Measurements from ENCODE around the gene MTHFD2. TPM values are rescaled to one million over a fixed set of nuclear protein-coding genes. Genes with fewer than 3 reads are reported as not detected.

The MTHFD2 gene
- total RNA-seq, 5 donors from 2014 or later (not counting 1 experiment from before 2014, with no cell fraction given) = 26.3 to 59.3 (median 47.9) TPM

- DNase-seq (no peak), ATAC-seq (replicated peaks in 1 of 4) (no peak)
- Histone ChIP-seq H3K27ac (ENCODE audit: low read length) (no peak overlapping the region), H3K4me1 (ENCODE audit: control insufficient read depth in 1 of 2, extremely low read depth in 1 of 2, insufficient read depth in 2 of 2, low read length in 2 of 2) (peaks cover 0 to 4% of the 10 kb centered on the region in 2 experiments), H3K36me3 (ENCODE audit: control insufficient read depth in 2 of 2, extremely low read depth in 1 of 2, insufficient read depth in 1 of 2, low read length in 1 of 2) (peaks cover 0 to 2% of the 10 kb centered on the region in 2 donors), H3K27me3 (replicated peaks in 1 of 2; ENCODE audit: control insufficient read depth in 2 of 2, extremely low read depth in 1 of 2, insufficient read depth in 2 of 2, low read length in 1 of 2) (no peaks in the 10 kb centered on the region), H3K9me3 (no peaks in the 10 kb centered on the region), H3K4me3 (ENCODE audit: control insufficient read depth in 1 of 2, extremely low read depth in 1 of 2, low read length in 1 of 2) (no peak overlapping the region)
- H3K36me3 Mint-ChIP-seq = peaks cover 14% of the 10 kb centered on the region
- H3K27me3 Mint-ChIP-seq = no peaks in the 10 kb centered on the region
- no peak overlapping the region for H3K4me3 Mint-ChIP-seq
- ChIA-PET POLR2A (no interaction called here), CTCF (interaction anchor here in 1 of 2 donors (2.0 kb wide), 1 partner anchor 83 kb away, joined by 7 read pairs; no protein-coding TSS in a partner anchor)
- H3K9me3 Mint-ChIP-seq = no peaks in the 10 kb centered on the region
- WGBS (ENCODE audit: insufficient coverage) = no CpG with 5 or more reads among the region's 10 CpGs
- H3K4me1 Mint-ChIP-seq = peaks cover 3 to 6% (median 6%) of the 10 kb centered on the region in 3 donors
- no peak overlapping the region for H3K27ac Mint-ChIP-seq
These were observed 53.6 kb downstream of the MTHFD2 start for GRCh38 chr2:74252036-74252435.

GRCh38 chr2:74252862-74253261, 54.4 kb downstream of the MTHFD2 start:
- ChIA-PET CTCF (interaction anchor here in 1 of 2 donors (1.7 to 2.0 kb wide), 2 partner anchors 82 to 139 kb away, joined by 4 to 7 read pairs; no protein-coding TSS in a partner anchor), POLR2A (no interaction called here)
- Histone ChIP-seq H3K36me3 (ENCODE audit: control insufficient read depth in 2 of 2, extremely low read depth in 1 of 2, insufficient read depth in 1 of 2, low read length in 1 of 2) (peaks cover 0 to 2% of the 10 kb centered on the region in 2 donors), H3K9me3 (no peaks in the 10 kb centered on the region), H3K4me3 (ENCODE audit: control insufficient read depth in 1 of 2, extremely low read depth in 1 of 2, low read length in 1 of 2) (no peak overlapping the region), H3K27me3 (replicated peaks in 1 of 2; ENCODE audit: control insufficient read depth in 2 of 2, extremely low read depth in 1 of 2, insufficient read depth in 2 of 2, low read length in 1 of 2) (no peaks in the 10 kb centered on the region), H3K4me1 (ENCODE audit: control insufficient read depth in 1 of 2, extremely low read depth in 1 of 2, insufficient read depth in 2 of 2, low read length in 2 of 2) (peaks cover 0 to 4% of the 10 kb centered on the region in 2 experiments), H3K27ac (ENCODE audit: low read length) (no peak overlapping the region)
- H3K4me1 Mint-ChIP-seq = peaks cover 3 to 6% (median 6%) of the 10 kb centered on the region in 3 donors
- WGBS (ENCODE audit: insufficient coverage) = no CpG with 5 or more reads among the region's 9 CpGs
- no peaks in the 10 kb centered on the region for H3K9me3 Mint-ChIP-seq
- DNase-seq (no peak), ATAC-seq (replicated peaks in 1 of 4) (no peak)
- H3K4me3 Mint-ChIP-seq = no peak overlapping the region
- no peak overlapping the region for H3K27ac Mint-ChIP-seq
- H3K36me3 Mint-ChIP-seq = peaks cover 14% of the 10 kb centered on the region
- H3K27me3 Mint-ChIP-seq = no peaks in the 10 kb centered on the region

GRCh38 chr2:74253306-74253970, 55.0 kb downstream of the MTHFD2 start:
- H3K4me1 Mint-ChIP-seq = peaks cover 3 to 6% (median 6%) of the 10 kb centered on the region in 3 donors
- no peak overlapping the region for H3K4me3 Mint-ChIP-seq
- no peak overlapping the region for H3K27ac Mint-ChIP-seq
- no peaks in the 10 kb centered on the region for H3K9me3 Mint-ChIP-seq
- ATAC-seq (replicated peaks in 1 of 4) (no peak), DNase-seq (no peak)
- Histone ChIP-seq H3K4me1 (ENCODE audit: control insufficient read depth in 1 of 2, extremely low read depth in 1 of 2, insufficient read depth in 2 of 2, low read length in 2 of 2) (peaks cover 0 to 4% of the 10 kb centered on the region in 2 experiments), H3K4me3 (ENCODE audit: control insufficient read depth in 1 of 2, extremely low read depth in 1 of 2, low read length in 1 of 2) (no peak overlapping the region), H3K36me3 (ENCODE audit: control insufficient read depth in 2 of 2, extremely low read depth in 1 of 2, insufficient read depth in 1 of 2, low read length in 1 of 2) (peaks cover 0 to 2% of the 10 kb centered on the region in 2 donors), H3K27me3 (replicated peaks in 1 of 2; ENCODE audit: control insufficient read depth in 2 of 2, extremely low read depth in 1 of 2, insufficient read depth in 2 of 2, low read length in 1 of 2) (no peaks in the 10 kb centered on the region), H3K9me3 (no peaks in the 10 kb centered on the region), H3K27ac (ENCODE audit: low read length) (no peak overlapping the region)
- H3K27me3 Mint-ChIP-seq = no peaks in the 10 kb centered on the region
- CTCF ChIA-PET = interaction anchor here (0.6 to 2.0 kb wide), 4 partner anchors 75 to 302 kb away, joined by 3 to 7 read pairs (median 4); no protein-coding TSS in a partner anchor
- POLR2A ChIA-PET = no interaction called here
- H3K36me3 Mint-ChIP-seq = peaks cover 14% of the 10 kb centered on the region
- WGBS (ENCODE audit: insufficient coverage) = 96% methylated on average over 5 of the region's 7 CpGs

- Histone ChIP-seq H3K9me3 (no peaks in the 10 kb centered on the region), H3K27me3 (replicated peaks in 1 of 2; ENCODE audit: control insufficient read depth in 2 of 2, extremely low read depth in 1 of 2, insufficient read depth in 2 of 2, low read length in 1 of 2) (no peaks in the 10 kb centered on the region), H3K36me3 (ENCODE audit: control insufficient read depth in 2 of 2, extremely low read depth in 1 of 2, insufficient read depth in 1 of 2, low read length in 1 of 2) (peaks cover 0 to 2% of the 10 kb centered on the region in 2 donors), H3K4me1 (ENCODE audit: control insufficient read depth in 1 of 2, extremely low read depth in 1 of 2, insufficient read depth in 2 of 2, low read length in 2 of 2) (peaks cover 0 to 4% of the 10 kb centered on the region in 2 experiments), H3K27ac (ENCODE audit: low read length) (no peak overlapping the region), H3K4me3 (ENCODE audit: control insufficient read depth in 1 of 2, extremely low read depth in 1 of 2, low read length in 1 of 2) (no peak overlapping the region)
- Mint-ChIP-seq H3K36me3 (peaks cover 14% of the 10 kb centered on the region), H3K4me1 (peaks cover 3 to 6% (median 6%) of the 10 kb centered on the region in 3 donors), H3K4me3 (no peak overlapping the region), H3K9me3 (no peaks in the 10 kb centered on the region), H3K27me3 (no peaks in the 10 kb centered on the region), H3K27ac (peak overlapping the region in 1 of 2 donors; percentile 51)
- ATAC-seq (replicated peaks in 1 of 4) (no peak), DNase-seq (no peak)
- ChIA-PET POLR2A (no interaction called here), CTCF (interaction anchor here (0.6 to 2.0 kb wide), 4 partner anchors 74 to 393 kb away, joined by 3 to 7 read pairs (median 4); no protein-coding TSS in a partner anchor)
- WGBS (ENCODE audit: insufficient coverage) = 94% methylated on average over 3 of the region's 4 CpGs
These were observed 55.5 kb downstream of the MTHFD2 start for GRCh38 chr2:74253971-74254310.

GRCh38 chr2:74255660-74256213, 57.3 kb downstream of the MTHFD2 start:
- peak overlapping the region in 1 of 2 donors; percentile 22 for H3K27ac Mint-ChIP-seq
- no peaks in the 10 kb centered on the region for H3K9me3 Mint-ChIP-seq
- ChIA-PET POLR2A (no interaction called here), CTCF (no interaction called here)
- H3K27ac ChIP-seq (ENCODE audit: low read length) = no peak overlapping the region
- no peaks in the 10 kb centered on the region for H3K9me3 ChIP-seq
- H3K27me3 ChIP-seq (replicated peaks in 1 of 2; ENCODE audit: control insufficient read depth in 2 of 2, extremely low read depth in 1 of 2, insufficient read depth in 2 of 2, low read length in 1 of 2) = no peaks in the 10 kb centered on the region
- no peaks in the 10 kb centered on the region for H3K4me1 ChIP-seq (ENCODE audit: control insufficient read depth in 1 of 2, extremely low read depth in 1 of 2, insufficient read depth in 2 of 2, low read length in 2 of 2)
- no peak overlapping the region for H3K4me3 Mint-ChIP-seq
- ATAC-seq (replicated peaks in 1 of 4) (no peak), DNase-seq (no peak)
- H3K36me3 ChIP-seq (ENCODE audit: control insufficient read depth in 2 of 2, extremely low read depth in 1 of 2, insufficient read depth in 1 of 2, low read length in 1 of 2) = peaks cover 0 to 4% of the 10 kb centered on the region in 2 donors
- no peaks in the 10 kb centered on the region for H3K4me1 Mint-ChIP-seq
- H3K36me3 Mint-ChIP-seq = peaks cover 27% of the 10 kb centered on the region
- 87% methylated on average over 14 of the region's 18 CpGs for WGBS (ENCODE audit: insufficient coverage)
- no peaks in the 10 kb centered on the region for H3K27me3 Mint-ChIP-seq
- H3K4me3 ChIP-seq (ENCODE audit: control insufficient read depth in 1 of 2, extremely low read depth in 1 of 2, low read length in 1 of 2) = no peak overlapping the region

GRCh38 chr2:74259191-74259590, 60.8 kb downstream of the MTHFD2 start:
- Histone ChIP-seq H3K4me3 (ENCODE audit: control insufficient read depth in 1 of 2, extremely low read depth in 1 of 2, low read length in 1 of 2) (no peak overlapping the region), H3K36me3 (ENCODE audit: control insufficient read depth in 2 of 2, extremely low read depth in 1 of 2, insufficient read depth in 1 of 2, low read length in 1 of 2) (peaks cover 0 to 4% of the 10 kb centered on the region in 2 donors), H3K4me1 (ENCODE audit: control insufficient read depth in 1 of 2, extremely low read depth in 1 of 2, insufficient read depth in 2 of 2, low read length in 2 of 2) (no peaks in the 10 kb centered on the region), H3K27ac (ENCODE audit: low read length) (no peak overlapping the region), H3K27me3 (replicated peaks in 1 of 2; ENCODE audit: control insufficient read depth in 2 of 2, extremely low read depth in 1 of 2, insufficient read depth in 2 of 2, low read length in 1 of 2) (no peaks in the 10 kb centered on the region), H3K9me3 (no peaks in the 10 kb centered on the region)
- no peaks in the 10 kb centered on the region for H3K27me3 Mint-ChIP-seq
- ATAC-seq (replicated peaks in 1 of 4) (no peak), DNase-seq (no peak)
- ChIA-PET POLR2A (no interaction called here), CTCF (interaction anchor here in 1 of 2 donors (1.1 to 1.2 kb wide), 2 partner anchors 9 to 11 kb away, joined by 3 to 4 read pairs; no protein-coding TSS in a partner anchor)
- no peaks in the 10 kb centered on the region for H3K4me1 Mint-ChIP-seq
- peaks cover 43% of the 10 kb centered on the region for H3K36me3 Mint-ChIP-seq
- H3K9me3 Mint-ChIP-seq = no peaks in the 10 kb centered on the region
- WGBS (ENCODE audit: insufficient coverage) = 60% methylated on average over 1 of the region's 3 CpGs
- H3K4me3 Mint-ChIP-seq = no peak overlapping the region
- H3K27ac Mint-ChIP-seq = no peak overlapping the region
